ENCODE results near the gene LMNTD2. TPM values are rescaled to one million over a fixed set of nuclear protein-coding genes. Genes with fewer than 3 reads are reported as not detected.

LMNTD2 gene
- total and polyA plus RNA-seq, 2 of the 13 experiments (the other 11 are each of a cell fraction or from before 2014, with no cell fraction given), result 1.1 to 3.1 TPM

DNA sequence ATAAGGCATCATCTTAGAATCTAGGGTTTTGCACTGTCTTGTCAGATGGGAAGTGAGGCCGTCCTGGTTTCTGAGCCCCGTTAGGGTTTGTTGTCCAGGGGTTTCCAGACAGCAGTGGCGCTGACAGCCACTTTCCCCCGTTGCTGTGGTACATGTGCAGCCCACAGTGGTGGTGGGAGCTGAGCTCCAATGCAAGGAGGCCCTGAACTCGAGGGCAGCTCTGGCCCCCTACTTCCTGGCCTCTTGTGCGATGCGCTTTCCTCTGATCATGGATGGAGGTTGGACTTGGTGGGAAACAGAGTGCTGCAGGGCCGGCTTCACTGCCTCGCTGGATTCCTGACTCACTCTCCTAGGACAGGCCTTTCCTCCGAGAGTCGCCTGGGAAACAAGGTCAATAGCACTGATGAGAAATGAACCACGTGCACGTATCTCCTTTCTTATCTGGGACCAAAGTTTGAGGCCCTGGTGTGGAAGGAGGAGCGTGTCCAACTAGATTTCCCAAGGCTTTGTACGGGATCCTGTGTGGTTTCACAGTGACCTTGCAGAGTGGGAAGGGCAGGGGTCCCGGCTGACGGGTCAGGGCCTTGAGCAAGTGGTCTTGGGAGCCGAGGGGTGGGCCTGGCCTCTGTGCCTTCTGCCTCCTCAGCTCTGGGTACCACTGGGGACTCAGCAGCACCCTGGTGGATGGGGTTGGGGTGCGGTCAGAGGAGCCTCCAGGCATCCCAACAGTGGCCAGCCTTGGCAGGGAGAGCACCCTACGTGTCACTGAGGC is 19.5 kb upstream of the LMNTD2 start (continued):
- TF ChIP-seq, protein P1, sequence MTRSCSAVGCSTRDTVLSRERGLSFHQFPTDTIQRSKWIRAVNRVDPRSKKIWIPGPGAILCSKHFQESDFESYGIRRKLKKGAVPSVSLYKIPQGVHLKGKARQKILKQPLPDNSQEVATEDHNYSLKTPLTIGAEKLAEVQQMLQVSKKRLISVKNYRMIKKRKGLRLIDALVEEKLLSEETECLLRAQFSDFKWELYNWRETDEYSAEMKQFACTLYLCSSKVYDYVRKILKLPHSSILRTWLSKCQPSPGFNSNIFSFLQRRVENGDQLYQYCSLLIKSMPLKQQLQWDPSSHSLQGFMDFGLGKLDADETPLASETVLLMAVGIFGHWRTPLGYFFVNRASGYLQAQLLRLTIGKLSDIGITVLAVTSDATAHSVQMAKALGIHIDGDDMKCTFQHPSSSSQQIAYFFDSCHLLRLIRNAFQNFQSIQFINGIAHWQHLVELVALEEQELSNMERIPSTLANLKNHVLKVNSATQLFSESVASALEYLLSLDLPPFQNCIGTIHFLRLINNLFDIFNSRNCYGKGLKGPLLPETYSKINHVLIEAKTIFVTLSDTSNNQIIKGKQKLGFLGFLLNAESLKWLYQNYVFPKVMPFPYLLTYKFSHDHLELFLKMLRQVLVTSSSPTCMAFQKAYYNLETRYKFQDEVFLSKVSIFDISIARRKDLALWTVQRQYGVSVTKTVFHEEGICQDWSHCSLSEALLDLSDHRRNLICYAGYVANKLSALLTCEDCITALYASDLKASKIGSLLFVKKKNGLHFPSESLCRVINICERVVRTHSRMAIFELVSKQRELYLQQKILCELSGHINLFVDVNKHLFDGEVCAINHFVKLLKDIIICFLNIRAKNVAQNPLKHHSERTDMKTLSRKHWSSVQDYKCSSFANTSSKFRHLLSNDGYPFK (CRISPR knock-in tag; IDR thresholded peaks at IDR 0.05; ENCODE audit: borderline replicate concordance), result no peak
- TF ChIP-seq HOXA5 (CRISPR knock-in tag; IDR thresholded peaks at IDR 0.05) (0 out of 2 replicates have a peak, but pooled peaks have one; percentile 47), ZSCAN9 (CRISPR knock-in tag; IDR thresholded peaks at IDR 0.05; ENCODE audit: borderline replicate concordance) (no peak), EEA1 (CRISPR knock-in tag; IDR thresholded peaks at IDR 0.05; ENCODE audit: borderline replicate concordance) (no peak), SCMH1 (CRISPR knock-in tag; IDR thresholded peaks at IDR 0.05; ENCODE audit: borderline replicate concordance) (no peak), PAF1 (CRISPR knock-in tag; IDR thresholded peaks at IDR 0.05) (no peak), SALL2 (CRISPR knock-in tag; IDR thresholded peaks at IDR 0.05) (no peak), BHLHE40 (IDR thresholded peaks at IDR 0.05; ENCODE audit: low read length) (peak; percentile 54; the same call in 1 of the 2 replicates), ZNF674 (CRISPR knock-in tag; IDR thresholded peaks at IDR 0.05; ENCODE audit: low read depth) (no peak), HMGA1 (CRISPR knock-in tag; conservative IDR thresholded peaks at IDR 0.05) (no peak), ZNF7 (CRISPR knock-in tag; IDR thresholded peaks at IDR 0.05) (no peak), RFXAP (CRISPR knock-in tag; IDR thresholded peaks at IDR 0.05; ENCODE audit: borderline replicate concordance) (no peak), GTF2F1 (IDR thresholded peaks at IDR 0.05; ENCODE audit: low read length) (no peak), CBX5 (CRISPR knock-in tag; IDR thresholded peaks at IDR 0.05; ENCODE audit: borderline replicate concordance) (0 out of 2 replicates have a peak, but pooled peaks have one; percentile 23), PAWR (CRISPR knock-in tag; IDR thresholded peaks at IDR 0.05; ENCODE audit: borderline replicate concordance) (no peak), RELA (CRISPR knock-in tag; IDR thresholded peaks at IDR 0.05) (no peak), ZNF530 (CRISPR knock-in tag; IDR thresholded peaks at IDR 0.05; ENCODE audit: low read depth) (no peak)
- TF ChIP-seq, protein P2, sequence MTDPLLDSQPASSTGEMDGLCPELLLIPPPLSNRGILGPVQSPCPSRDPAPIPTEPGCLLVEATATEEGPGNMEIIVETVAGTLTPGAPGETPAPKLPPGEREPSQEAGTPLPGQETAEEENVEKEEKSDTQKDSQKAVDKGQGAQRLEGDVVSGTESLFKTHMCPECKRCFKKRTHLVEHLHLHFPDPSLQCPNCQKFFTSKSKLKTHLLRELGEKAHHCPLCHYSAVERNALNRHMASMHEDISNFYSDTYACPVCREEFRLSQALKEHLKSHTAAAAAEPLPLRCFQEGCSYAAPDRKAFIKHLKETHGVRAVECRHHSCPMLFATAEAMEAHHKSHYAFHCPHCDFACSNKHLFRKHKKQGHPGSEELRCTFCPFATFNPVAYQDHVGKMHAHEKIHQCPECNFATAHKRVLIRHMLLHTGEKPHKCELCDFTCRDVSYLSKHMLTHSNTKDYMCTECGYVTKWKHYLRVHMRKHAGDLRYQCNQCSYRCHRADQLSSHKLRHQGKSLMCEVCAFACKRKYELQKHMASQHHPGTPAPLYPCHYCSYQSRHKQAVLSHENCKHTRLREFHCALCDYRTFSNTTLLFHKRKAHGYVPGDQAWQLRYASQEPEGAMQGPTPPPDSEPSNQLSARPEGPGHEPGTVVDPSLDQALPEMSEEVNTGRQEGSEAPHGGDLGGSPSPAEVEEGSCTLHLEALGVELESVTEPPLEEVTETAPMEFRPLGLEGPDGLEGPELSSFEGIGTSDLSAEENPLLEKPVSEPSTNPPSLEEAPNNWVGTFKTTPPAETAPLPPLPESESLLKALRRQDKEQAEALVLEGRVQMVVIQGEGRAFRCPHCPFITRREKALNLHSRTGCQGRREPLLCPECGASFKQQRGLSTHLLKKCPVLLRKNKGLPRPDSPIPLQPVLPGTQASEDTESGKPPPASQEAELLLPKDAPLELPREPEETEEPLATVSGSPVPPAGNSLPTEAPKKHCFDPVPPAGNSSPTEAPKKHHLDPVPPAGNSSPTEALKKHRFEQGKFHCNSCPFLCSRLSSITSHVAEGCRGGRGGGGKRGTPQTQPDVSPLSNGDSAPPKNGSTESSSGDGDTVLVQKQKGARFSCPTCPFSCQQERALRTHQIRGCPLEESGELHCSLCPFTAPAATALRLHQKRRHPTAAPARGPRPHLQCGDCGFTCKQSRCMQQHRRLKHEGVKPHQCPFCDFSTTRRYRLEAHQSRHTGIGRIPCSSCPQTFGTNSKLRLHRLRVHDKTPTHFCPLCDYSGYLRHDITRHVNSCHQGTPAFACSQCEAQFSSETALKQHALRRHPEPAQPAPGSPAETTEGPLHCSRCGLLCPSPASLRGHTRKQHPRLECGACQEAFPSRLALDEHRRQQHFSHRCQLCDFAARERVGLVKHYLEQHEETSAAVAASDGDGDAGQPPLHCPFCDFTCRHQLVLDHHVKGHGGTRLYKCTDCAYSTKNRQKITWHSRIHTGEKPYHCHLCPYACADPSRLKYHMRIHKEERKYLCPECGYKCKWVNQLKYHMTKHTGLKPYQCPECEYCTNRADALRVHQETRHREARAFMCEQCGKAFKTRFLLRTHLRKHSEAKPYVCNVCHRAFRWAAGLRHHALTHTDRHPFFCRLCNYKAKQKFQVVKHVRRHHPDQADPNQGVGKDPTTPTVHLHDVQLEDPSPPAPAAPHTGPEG (CRISPR knock-in tag; IDR thresholded peaks at IDR 0.05), result no peak
- TF ChIP-seq, protein P3, sequence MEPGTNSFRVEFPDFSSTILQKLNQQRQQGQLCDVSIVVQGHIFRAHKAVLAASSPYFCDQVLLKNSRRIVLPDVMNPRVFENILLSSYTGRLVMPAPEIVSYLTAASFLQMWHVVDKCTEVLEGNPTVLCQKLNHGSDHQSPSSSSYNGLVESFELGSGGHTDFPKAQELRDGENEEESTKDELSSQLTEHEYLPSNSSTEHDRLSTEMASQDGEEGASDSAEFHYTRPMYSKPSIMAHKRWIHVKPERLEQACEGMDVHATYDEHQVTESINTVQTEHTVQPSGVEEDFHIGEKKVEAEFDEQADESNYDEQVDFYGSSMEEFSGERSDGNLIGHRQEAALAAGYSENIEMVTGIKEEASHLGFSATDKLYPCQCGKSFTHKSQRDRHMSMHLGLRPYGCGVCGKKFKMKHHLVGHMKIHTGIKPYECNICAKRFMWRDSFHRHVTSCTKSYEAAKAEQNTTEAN (CRISPR knock-in tag; conservative IDR thresholded peaks at IDR 0.05), result no peak
- TF ChIP-seq, protein P4, sequence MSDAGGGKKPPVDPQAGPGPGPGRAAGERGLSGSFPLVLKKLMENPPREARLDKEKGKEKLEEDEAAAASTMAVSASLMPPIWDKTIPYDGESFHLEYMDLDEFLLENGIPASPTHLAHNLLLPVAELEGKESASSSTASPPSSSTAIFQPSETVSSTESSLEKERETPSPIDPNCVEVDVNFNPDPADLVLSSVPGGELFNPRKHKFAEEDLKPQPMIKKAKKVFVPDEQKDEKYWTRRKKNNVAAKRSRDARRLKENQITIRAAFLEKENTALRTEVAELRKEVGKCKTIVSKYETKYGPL (CRISPR knock-in tag; IDR thresholded peaks at IDR 0.05), result no peak

Data from HepG2 (cell line).